A549 (cell line): ENCODE results near the gene CPED1. TPM values are rescaled to one million over a fixed set of nuclear protein-coding genes. Genes with fewer than 3 reads are reported as not detected.

Source experiments
- ATAC-seq, 2 experiments: fragments of 200-7000 bp in 1 of 2; fragments of >200 bp in 1 of 2; cut with Nextera tagmentation in 1 of 2; cut with Tn5 transposase in 1 of 2; 3 replicates each; pipeline versions ENCODE4 v1.8.0 to v1.9.1; 2018 to 2020; ENCODE audit warnings: mild to moderate bottlenecking in 1 of 2, moderate library complexity in 1 of 2
- CTCF ChIA-PET: fragments of 300-600 bp; sonication (Branson Sonifier 250); formaldehyde crosslinking; extraction: SDS; loops from one replicate; lab custom pipeline; 2021; ENCODE audit warnings: antibody characterized with exemption, inconsistent platforms; lab: Yijun Ruan, JAX
- POLR2A ChIA-PET: fragments of 350-600 bp; formaldehyde crosslinking; extraction: SDS; loops from one replicate; lab custom pipeline; 2021; ENCODE audit warnings: antibody characterized with exemption, inconsistent platforms; lab: Yijun Ruan, JAX
- DNase-seq, 2 experiments: peaks; one replicate each; pipeline versions ENCODE4 v3.0.0 to v3.0.0-alpha.2; 2011 to 2016; ENCODE audit warnings: low read depth in 1 of 2, low spot score in 1 of 2
- FAIRE-seq: peaks from 2 replicates; lab custom pipeline; 2011; peaks lifted over from hg19 to GRCh38; lab: Jason Lieb, UNC
- H3K27ac ChIP-seq, 2 experiments: fragments of >200 bp; sonication (Bioruptor Twin); formaldehyde crosslinking; 3 replicates each; pipeline ENCODE4 v1.5.1; 2016 to 2017
- H3K4me1 ChIP-seq: fragments of >200 bp; sonication (Bioruptor Twin); formaldehyde crosslinking; 3 replicates; pipeline ENCODE4 v1.6.1; 2016
- H3K4me2 ChIP-seq: fragments of >200 bp; sonication (Bioruptor Twin); formaldehyde crosslinking; 3 replicates; pipeline ENCODE4 v1.6.1; 2016
- H3K4me3 ChIP-seq: fragments of >200 bp; sonication (Bioruptor Twin); formaldehyde crosslinking; 3 replicates; pipeline ENCODE4 v1.5.1; 2016
- H3K9me3 ChIP-seq: fragments of >200 bp; sonication (Bioruptor Twin); formaldehyde crosslinking; 3 replicates; pipeline ENCODE4 v1.6.1; 2016
- BCL3 ChIP-seq: fragments of >200 bp; sonication (Bioruptor Twin); formaldehyde crosslinking; IDR thresholded peaks from 3 replicates; pipeline ENCODE4 v1.6.1; 2016
- BHLHE40 ChIP-seq: IDR thresholded peaks from 2 replicates; pipeline ENCODE4 v1.6.1; 2012; ENCODE audit warnings: low read depth, low read length, inconsistent platforms
- CBX2 ChIP-seq: fragments of 200-600 bp; sonication (generic); IDR thresholded peaks from 2 replicates; pipeline ENCODE4 v1.6.1; 2016; ENCODE audit warnings: low read depth, mild to moderate bottlenecking, borderline replicate concordance
- CEBPB ChIP-seq, 2 experiments: fragments of >200 bp in 1 of 2; sonication (Bioruptor Twin) in 1 of 2; formaldehyde crosslinking in 1 of 2; IDR thresholded peaks; 2 replicates each; pipeline ENCODE4 v1.6.1; 2012 to 2016
- CHD2 ChIP-seq: fragments of 150-350 bp; IDR thresholded peaks from 2 replicates; pipeline ENCODE4 v1.6.1; 2014; ENCODE audit warnings: low read length; ENCODE audit not compliant: partially characterized antibody
- EHF ChIP-seq: fragments of 250-450 bp; sonication (Bioruptor Pico); IDR thresholded peaks from 2 replicates; pipeline ENCODE4 v1.5.0; 2020; ENCODE audit warnings: mild to moderate bottlenecking
- EP300 ChIP-seq, 2 experiments: fragments of >200 bp; sonication (Bioruptor Twin); formaldehyde crosslinking; IDR thresholded peaks; 2 replicates in 1 of 2; 3 replicates in 1 of 2; pipeline ENCODE4 v1.6.1; 2016 to 2017
- GATA3 ChIP-seq: IDR thresholded peaks from 2 replicates; pipeline ENCODE4 v1.6.1; 2012; ENCODE audit warnings: borderline replicate concordance
- HOXA7 ChIP-seq: fragments of 250-450 bp; sonication (Bioruptor Pico); IDR thresholded peaks from 2 replicates; pipeline ENCODE4 v1.5.0; 2020; ENCODE audit warnings: mild to moderate bottlenecking, moderate library complexity
- HOXB13 ChIP-seq: fragments of 250-450 bp; sonication (Bioruptor Pico); IDR thresholded peaks from 2 replicates; pipeline ENCODE4 v1.5.0; 2020; ENCODE audit warnings: low read depth, mild to moderate bottlenecking, moderate library complexity
- JUNB ChIP-seq: fragments of >200 bp; sonication (Bioruptor Twin); formaldehyde crosslinking; IDR thresholded peaks from 2 replicates; pipeline ENCODE4 v1.6.1; 2016
- MYC ChIP-seq: IDR thresholded peaks from 2 replicates; pipeline ENCODE4 v1.6.1; 2012; ENCODE audit warnings: mild to moderate bottlenecking, inconsistent platforms, low read length, improper control_type of control experiment, borderline replicate concordance
- PHF8 ChIP-seq: fragments of 200-600 bp; sonication (generic); IDR thresholded peaks from 2 replicates; pipeline ENCODE4 v1.6.1; 2016; ENCODE audit warnings: low read depth, mild to moderate bottlenecking, antibody characterized with exemption, moderate library complexity, borderline replicate concordance
- POLR2AphosphoS2 ChIP-seq: conservative IDR thresholded peaks from 2 replicates; pipeline ENCODE4 v1.6.1; 2012; ENCODE audit warnings: low read length, improper control_type of control experiment, inconsistent platforms
- RARB ChIP-seq: fragments of 250-450 bp; sonication (Bioruptor Pico); IDR thresholded peaks from 2 replicates; pipeline ENCODE4 v1.8.0; 2021; ENCODE audit warnings: mild to moderate bottlenecking, moderate library complexity
- RNF2 ChIP-seq: fragments of 200-600 bp; sonication (generic); IDR thresholded peaks from 2 replicates; pipeline ENCODE4 v1.6.1; 2016; ENCODE audit warnings: low read depth, mild to moderate bottlenecking, antibody characterized with exemption, moderate library complexity, borderline replicate concordance
- ZNF302 ChIP-seq: fragments of 250-450 bp; sonication (Bioruptor Pico); IDR thresholded peaks from 2 replicates; pipeline ENCODE4 v1.9.0; 2021; ENCODE audit warnings: inconsistent platforms, mild to moderate bottlenecking, moderate library complexity
- ZSCAN20 ChIP-seq: fragments of 250-450 bp; sonication (Bioruptor Pico); IDR thresholded peaks from 2 replicates; pipeline ENCODE4 v1.8.0; 2022; ENCODE audit warnings: mild to moderate bottlenecking, moderate library complexity
- WGBS: methylation state at CpG from one replicate; pipeline ENCODE4 v1.1.6; 2017; ENCODE audit errors: missing lambda C conversion rate; 5-methylcytosine and 5-hydroxymethylcytosine counted together
- polyA plus RNA-seq, 4 experiments: library from polyadenylated mRNA; depleted of rRNA in 3 of 4; stranded (reverse); fragments of >200 nt; fragmentation: RNase III in 1 of 4; extraction: RNeasy Plus Mini Kit Qiagen cat#74134 plus additional on column Dnase treatment in 1 of 4; gene quantifications; 2 replicates in 3 of 4; 3 replicates in 1 of 4; pipeline ENCODE4 v1.2.3, GENCODE V29; 2011 to 2017
- TF ChIP-seq, protein P1 (sequence below): fragments of 200-600 bp; sonication (generic); IDR thresholded peaks from 2 replicates; pipeline ENCODE4 v1.6.1; 2016; ENCODE audit warnings: antibody characterized with exemption, mild to moderate bottlenecking, moderate library complexity
- TF ChIP-seq, protein P2 (sequence below): fragments of 250-450 bp; sonication (Bioruptor Pico); IDR thresholded peaks from 2 replicates; pipeline ENCODE4 v1.5.0; 2021; ENCODE audit warnings: mild to moderate bottlenecking, moderate library complexity, borderline replicate concordance

CPED1 gene
- polyA plus RNA-seq, 2 of the 4 experiments (the other 2 are of a cell fraction): 0.03 TPM; not detected in 1

- Histone ChIP-seq H3K4me1 (no peaks in the 10 kb centered on the region), H3K4me2 (no peak overlapping the region), H3K9me3 (no peaks in the 10 kb centered on the region), H3K27ac (no peak overlapping the region), H3K4me3 (no peak overlapping the region)
- DNase-seq (no peak), ATAC-seq (no peak), FAIRE-seq (no peak)
- POLR2A ChIA-PET: no interaction called here
- TF ChIP-seq PHF8: no peak
- no peak for TF ChIP-seq CEBPB (IDR thresholded peaks at IDR 0.05)
- no peak for TF ChIP-seq BCL3
- no peak for TF ChIP-seq CHD2
- no peak for TF ChIP-seq JUNB
- TF ChIP-seq RARB (CRISPR knock-in tag): no peak
- TF ChIP-seq HOXB13 (CRISPR knock-in tag): no peak
- no peak for TF ChIP-seq EP300 (IDR thresholded peaks at IDR 0.05)
- TF ChIP-seq ZSCAN20: no peak
- TF ChIP-seq HOXA7: no peak
- TF ChIP-seq, protein P1, sequence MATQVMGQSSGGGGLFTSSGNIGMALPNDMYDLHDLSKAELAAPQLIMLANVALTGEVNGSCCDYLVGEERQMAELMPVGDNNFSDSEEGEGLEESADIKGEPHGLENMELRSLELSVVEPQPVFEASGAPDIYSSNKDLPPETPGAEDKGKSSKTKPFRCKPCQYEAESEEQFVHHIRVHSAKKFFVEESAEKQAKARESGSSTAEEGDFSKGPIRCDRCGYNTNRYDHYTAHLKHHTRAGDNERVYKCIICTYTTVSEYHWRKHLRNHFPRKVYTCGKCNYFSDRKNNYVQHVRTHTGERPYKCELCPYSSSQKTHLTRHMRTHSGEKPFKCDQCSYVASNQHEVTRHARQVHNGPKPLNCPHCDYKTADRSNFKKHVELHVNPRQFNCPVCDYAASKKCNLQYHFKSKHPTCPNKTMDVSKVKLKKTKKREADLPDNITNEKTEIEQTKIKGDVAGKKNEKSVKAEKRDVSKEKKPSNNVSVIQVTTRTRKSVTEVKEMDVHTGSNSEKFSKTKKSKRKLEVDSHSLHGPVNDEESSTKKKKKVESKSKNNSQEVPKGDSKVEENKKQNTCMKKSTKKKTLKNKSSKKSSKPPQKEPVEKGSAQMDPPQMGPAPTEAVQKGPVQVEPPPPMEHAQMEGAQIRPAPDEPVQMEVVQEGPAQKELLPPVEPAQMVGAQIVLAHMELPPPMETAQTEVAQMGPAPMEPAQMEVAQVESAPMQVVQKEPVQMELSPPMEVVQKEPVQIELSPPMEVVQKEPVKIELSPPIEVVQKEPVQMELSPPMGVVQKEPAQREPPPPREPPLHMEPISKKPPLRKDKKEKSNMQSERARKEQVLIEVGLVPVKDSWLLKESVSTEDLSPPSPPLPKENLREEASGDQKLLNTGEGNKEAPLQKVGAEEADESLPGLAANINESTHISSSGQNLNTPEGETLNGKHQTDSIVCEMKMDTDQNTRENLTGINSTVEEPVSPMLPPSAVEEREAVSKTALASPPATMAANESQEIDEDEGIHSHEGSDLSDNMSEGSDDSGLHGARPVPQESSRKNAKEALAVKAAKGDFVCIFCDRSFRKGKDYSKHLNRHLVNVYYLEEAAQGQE: no peak
- no peak for TF ChIP-seq EHF (CRISPR knock-in tag)
- no peak for TF ChIP-seq ZNF302 (CRISPR knock-in tag)
- no peak for TF ChIP-seq CBX2
- TF ChIP-seq RNF2: no peak
- CTCF ChIA-PET: no interaction called here
- WGBS: 2% methylated on average over 2 of the region's 2 CpGs
Observed at GRCh38 chr7:121278120-121279021, 289.9 kb downstream of the CPED1 start.

- Histone ChIP-seq H3K4me2 (no peak overlapping the region), H3K4me1 (no peaks in the 10 kb centered on the region), H3K4me3 (no peak overlapping the region)
- DNase-seq: no peak
- CTCF ChIA-PET: no interaction called here
- TF ChIP-seq MYC (no peak), POLR2AphosphoS2 (no peak), GATA3 (no peak), HOXB13 (CRISPR knock-in tag) (no peak), ZNF302 (CRISPR knock-in tag) (no peak), BHLHE40 (no peak)
- TF ChIP-seq, protein P2, sequence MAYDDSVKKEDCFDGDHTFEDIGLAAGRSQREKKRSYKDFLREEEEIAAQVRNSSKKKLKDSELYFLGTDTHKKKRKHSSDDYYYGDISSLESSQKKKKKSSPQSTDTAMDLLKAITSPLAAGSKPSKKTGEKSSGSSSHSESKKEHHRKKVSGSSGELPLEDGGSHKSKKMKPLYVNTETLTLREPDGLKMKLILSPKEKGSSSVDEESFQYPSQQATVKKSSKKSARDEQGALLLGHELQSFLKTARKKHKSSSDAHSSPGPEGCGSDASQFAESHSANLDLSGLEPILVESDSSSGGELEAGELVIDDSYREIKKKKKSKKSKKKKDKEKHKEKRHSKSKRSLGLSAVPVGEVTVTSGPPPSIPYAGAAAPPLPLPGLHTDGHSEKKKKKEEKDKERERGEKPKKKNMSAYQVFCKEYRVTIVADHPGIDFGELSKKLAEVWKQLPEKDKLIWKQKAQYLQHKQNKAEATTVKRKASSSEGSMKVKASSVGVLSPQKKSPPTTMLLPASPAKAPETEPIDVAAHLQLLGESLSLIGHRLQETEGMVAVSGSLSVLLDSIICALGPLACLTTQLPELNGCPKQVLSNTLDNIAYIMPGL (CRISPR knock-in tag): no peak
- TF ChIP-seq, all 56 proteins: peak for 0
- POLR2A ChIA-PET: no interaction called here
- H3K9me3 ChIP-seq: no peaks in the 10 kb centered on the region
- H3K27ac ChIP-seq: no peak overlapping the region
- ATAC-seq: no peak
- no peak for FAIRE-seq
- 18% methylated on average over 2 of the region's 2 CpGs for WGBS
Observed at GRCh38 chr7:121279060-121279620, 290.6 kb downstream of the CPED1 start.
